SKM-1 (cell line): Measurements from ENCODE around the gene SST.

Experiments used
- DNase-seq: peaks from one replicate; lab custom pipeline; 2025; ENCODE audit not compliant: unreplicated experiment; lab: John Stamatoyannopoulos, UW

Gene SST

DNA sequence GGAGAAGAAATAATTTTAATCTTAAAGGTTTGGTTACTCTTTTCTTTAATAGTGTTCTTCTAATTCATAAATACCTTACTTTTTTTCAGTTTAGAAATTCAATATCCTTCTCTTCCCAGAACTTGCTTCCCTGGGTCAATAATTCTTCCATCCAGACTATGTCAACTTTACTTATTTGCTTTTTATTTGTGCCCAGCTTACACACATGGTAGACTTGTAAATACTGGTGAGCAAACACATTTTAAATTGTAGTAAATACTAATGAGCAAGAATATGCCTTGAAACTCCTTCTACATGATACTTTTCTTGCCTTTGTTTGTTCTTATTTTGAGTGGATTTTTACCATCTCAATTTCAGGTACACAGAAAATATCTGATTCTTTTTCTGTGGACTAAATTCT, 33.7 kb downstream of the SST start:
- DNase-seq: no peak

DNA sequence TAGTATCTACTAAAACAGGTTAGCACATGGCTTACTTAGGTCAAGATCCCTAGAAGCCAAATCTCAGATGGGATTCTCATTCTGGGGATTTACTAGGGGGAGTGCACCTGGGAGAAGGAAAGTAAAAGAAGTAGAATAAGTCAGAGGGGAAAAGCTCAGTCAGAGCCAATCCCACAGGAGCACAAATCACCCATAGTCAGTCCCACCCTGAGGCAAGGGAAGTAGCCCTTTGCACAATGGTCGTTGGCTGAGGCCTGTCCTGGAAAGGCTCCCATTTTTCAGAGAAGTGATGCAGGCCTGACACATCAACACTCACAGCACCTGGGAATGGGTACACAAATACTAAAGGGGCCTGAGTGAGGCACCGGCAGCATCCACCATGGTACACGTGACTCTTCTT, 39.8 kb downstream of the SST start:
- no peak for DNase-seq

DNA sequence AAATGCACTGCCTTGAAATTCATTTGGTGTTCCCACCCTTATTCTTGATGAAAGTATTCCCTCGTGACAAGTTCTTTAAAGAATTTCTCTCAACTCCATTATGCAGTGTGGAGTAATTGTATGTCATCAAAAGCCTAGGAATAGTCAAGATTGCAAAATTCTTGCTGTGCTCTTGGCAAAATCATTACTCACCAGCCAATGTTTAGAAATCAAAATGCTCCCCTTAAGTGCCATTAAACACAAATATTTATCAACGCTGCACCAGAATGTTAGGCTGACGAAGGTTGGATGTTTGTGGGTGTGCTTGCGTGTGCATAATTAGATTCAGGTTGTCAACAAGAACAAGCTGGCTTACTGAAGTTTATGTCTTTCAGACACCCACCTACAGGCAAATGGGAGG, 40.5 kb downstream of the SST start:
- DNase-seq: no peak

DNA sequence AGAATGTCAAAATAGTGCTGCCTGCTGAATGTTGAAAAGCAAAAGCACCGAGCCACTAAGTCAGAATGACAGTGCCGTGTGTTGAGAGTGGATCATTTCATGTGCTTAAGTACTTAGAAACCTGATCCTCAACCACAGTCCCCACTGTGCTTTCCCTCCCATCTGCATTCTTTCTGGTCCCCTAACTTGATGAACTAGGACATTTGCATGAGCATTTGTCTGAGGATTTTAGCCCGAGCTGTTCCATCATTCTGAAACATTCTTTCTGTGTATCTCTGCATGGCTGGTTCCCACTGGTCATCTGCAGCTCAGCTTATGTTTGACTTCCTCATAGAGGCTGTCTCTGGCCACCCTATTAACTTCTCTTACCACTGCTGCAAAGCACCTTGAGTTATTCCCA, 42.0 kb downstream of the SST start:
- no peak for DNase-seq

DNA sequence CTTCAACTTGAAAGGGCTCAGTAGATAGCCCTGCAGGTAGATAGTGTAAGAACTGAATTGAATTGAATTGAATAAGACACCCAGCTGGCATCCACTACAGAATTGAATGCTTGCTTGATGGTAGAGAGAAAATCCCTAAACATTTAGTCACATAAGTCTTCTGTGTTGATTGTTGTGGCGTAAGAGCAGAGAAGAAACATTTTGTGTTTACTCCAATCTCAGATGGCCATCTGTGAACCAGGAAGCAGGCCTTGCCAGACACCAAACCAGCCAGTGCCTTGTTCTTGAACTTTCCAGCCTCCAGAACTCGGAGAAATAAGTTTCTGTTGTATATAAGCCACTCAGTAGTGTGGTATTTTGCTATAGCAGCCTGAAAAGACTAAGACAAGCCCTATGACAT, 43.6 kb downstream of the SST start:
- no peak for DNase-seq

DNA sequence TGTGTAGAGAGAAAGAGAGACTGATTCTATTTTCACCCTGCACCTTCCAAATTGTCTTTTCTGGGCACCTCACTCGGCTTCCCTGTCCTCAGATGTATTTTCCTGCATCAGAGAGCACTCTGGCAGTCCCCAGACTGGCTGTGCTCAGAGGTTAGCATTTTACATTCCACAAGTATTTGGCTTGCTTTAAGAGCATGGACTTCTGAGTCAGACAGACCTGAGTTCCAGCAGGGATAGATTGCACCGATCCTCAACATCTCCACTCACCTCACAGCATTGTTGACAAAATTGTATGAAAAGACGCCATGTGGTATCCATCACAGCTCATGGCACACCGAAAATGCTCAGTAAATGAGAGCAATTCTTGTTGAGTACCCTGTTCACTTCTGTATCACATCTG, 45.6 kb downstream of the SST start:
- DNase-seq: no peak

DNA sequence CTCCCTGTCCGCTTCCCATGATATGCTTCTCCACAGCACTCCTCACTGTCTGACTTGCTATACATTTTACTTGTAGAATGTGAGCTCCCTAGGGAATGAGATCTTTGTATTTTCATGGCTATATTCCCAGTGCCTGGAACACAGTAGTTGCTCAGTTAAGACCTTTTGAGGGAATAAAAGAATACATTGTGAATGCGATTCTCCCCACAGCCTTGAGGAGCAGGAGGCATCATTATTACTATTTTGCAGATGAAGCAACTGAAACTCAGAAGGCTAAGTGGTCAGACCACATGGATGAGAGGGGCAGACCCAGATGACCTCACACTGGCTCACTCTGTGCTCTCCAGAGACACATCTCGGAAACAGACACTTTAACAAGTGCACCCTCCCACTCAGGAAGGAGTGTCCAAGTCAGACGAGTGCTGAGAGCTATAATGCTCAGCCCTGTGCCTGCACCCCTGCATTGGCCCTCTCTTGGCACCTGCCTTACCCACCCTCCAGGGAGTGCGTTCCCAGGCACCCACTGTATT, 46.8 kb downstream of the SST start:
- DNase-seq: no peak

DNA sequence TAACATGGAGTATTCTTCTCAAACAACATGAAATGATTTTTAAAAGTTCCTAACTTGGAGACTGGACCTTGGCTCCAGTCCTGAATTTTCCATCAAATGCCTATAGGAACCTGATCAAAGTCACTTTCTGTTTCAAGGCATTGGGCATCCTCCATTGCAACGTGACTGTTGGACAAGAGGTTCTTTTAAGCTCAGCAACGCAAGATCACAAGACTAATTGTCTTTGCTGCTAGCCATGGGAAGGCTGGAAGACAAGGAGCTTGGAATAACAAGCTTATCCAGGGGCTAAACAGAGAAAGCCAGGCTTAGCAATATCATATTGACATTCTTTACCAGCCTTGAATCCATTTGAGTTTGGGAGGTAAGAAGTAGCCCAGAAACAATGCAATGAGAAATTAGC, 48.3 kb downstream of the SST start:
- no peak for DNase-seq

DNA sequence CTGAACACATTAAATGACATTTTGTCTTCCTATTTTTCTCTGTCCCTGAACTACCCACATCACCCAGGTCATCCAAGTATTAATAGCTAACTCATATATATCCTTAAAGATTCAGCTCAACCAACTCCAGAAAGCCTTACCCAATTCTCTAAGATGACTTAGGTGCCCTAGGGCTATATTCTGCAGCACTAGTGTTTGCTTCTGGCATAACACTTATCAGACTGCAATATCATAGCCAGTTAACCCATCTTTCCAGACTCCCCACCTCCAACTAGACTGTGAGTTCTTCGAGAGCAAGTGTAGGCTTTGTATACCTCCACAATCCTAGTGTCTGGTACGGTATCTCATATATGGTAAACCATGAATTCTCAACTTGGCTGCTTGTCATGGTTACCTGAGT, 50.7 kb downstream of the SST start:
- no peak for DNase-seq
